ENCODE data around the gene PRKCH.

DNA sequence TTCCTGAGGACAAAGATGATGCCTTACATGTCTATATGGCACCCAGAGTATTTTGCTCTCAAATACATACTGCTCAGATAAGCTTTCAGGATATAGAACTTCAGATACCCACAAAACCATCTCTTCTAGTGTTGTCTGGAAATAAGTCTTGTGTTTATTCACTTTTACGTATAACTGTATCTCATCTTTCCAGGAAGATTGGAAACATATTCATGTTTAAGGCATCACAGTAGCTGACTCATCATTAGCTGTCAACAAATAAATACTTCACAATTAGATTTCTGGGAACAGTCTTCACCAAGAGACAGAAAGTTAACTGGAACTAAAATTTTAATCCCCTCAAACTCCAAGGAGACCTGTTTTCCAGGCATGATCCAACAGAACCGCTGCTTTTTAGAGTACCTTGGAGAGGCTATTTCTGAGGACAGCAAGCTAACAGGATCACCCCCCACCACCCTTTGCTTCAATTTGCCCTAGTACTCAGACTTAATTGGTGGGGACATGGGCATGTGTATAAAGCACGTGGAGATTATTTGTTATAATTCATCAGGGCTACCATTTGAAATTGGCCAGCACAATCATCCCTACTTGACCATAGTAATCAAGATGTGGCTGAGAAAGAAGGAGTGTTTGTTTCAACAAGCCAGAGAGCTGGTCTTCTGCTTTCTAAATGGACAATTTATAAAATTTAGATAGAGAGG, 244.6 kb downstream of the PRKCH start:
- TF ChIP-seq, protein P1, sequence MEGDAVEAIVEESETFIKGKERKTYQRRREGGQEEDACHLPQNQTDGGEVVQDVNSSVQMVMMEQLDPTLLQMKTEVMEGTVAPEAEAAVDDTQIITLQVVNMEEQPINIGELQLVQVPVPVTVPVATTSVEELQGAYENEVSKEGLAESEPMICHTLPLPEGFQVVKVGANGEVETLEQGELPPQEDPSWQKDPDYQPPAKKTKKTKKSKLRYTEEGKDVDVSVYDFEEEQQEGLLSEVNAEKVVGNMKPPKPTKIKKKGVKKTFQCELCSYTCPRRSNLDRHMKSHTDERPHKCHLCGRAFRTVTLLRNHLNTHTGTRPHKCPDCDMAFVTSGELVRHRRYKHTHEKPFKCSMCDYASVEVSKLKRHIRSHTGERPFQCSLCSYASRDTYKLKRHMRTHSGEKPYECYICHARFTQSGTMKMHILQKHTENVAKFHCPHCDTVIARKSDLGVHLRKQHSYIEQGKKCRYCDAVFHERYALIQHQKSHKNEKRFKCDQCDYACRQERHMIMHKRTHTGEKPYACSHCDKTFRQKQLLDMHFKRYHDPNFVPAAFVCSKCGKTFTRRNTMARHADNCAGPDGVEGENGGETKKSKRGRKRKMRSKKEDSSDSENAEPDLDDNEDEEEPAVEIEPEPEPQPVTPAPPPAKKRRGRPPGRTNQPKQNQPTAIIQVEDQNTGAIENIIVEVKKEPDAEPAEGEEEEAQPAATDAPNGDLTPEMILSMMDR (conservative IDR thresholded peaks at IDR 0.05; ENCODE audit: low read length), result no peak
- TF ChIP-seq EZH2phosphoT487 (IDR thresholded peaks at IDR 0.05; ENCODE audit: borderline replicate concordance, low read depth, low read length), result no peak
